Skeletal muscle tissue (tissue), 4 donors: ENCODE data around the gene AGPAT3. TPM values are rescaled to one million over a fixed set of nuclear protein-coding genes. Genes with fewer than 3 reads are reported as not detected.

Source experiments
- H3K27ac ChIP-seq: one replicate; pipeline ENCODE4 v1.7.0; 2013; ENCODE audit warnings: mild to moderate bottlenecking, low read depth, low read length, inconsistent platforms
- H3K27me3 ChIP-seq, 3 donors: one replicate each; pipeline ENCODE4 v1.7.0; 2013; ENCODE audit warnings: low read length in 3 of 3; ENCODE audit not compliant: control insufficient read depth in 3 of 3, insufficient read depth in 3 of 3
- H3K36me3 ChIP-seq, 3 donors: one replicate each; pipeline ENCODE4 v1.7.0; 2013; ENCODE audit warnings: low read length in 3 of 3; ENCODE audit not compliant: control insufficient read depth in 3 of 3, insufficient read depth in 3 of 3
- H3K4me1 ChIP-seq, 3 donors: one replicate each; pipeline ENCODE4 v1.7.0; 2013; ENCODE audit warnings: low read length in 3 of 3, mild to moderate bottlenecking in 3 of 3; ENCODE audit not compliant: control insufficient read depth in 3 of 3, insufficient read depth in 3 of 3
- H3K4me3 ChIP-seq, 3 donors: one replicate each; pipeline ENCODE4 v1.7.0; 2013; ENCODE audit warnings: low read length in 3 of 3
- H3K9ac ChIP-seq, 3 donors: one replicate each; pipeline ENCODE4 v1.7.0; 2013; ENCODE audit warnings: low read length in 3 of 3, mild to moderate bottlenecking in 3 of 3, moderate library complexity in 2 of 3, low read depth in 1 of 3
- H3K9me3 ChIP-seq, 3 donors: one replicate each; pipeline ENCODE4 v1.7.0; 2013; ENCODE audit warnings: low read length in 3 of 3; ENCODE audit not compliant: control insufficient read depth in 3 of 3
- total RNA-seq: library from RNA; depleted of rRNA; stranded (reverse); fragments of >200 nt; gene quantifications from one replicate; pipeline ENCODE4 v1.2.3, GENCODE V29; 2014
- donor health status: Osteomylitis.

AGPAT3 gene
- total RNA-seq, 1 donor from 2014 or later: 16.7 TPM

- H3K36me3 ChIP-seq: peaks cover 26 to 35% (median 32%) of the 10 kb centered on the region in 3 donors
These were observed 103.5 kb downstream of the AGPAT3 start for GRCh38 chr21:43968410-43969114.

DNA sequence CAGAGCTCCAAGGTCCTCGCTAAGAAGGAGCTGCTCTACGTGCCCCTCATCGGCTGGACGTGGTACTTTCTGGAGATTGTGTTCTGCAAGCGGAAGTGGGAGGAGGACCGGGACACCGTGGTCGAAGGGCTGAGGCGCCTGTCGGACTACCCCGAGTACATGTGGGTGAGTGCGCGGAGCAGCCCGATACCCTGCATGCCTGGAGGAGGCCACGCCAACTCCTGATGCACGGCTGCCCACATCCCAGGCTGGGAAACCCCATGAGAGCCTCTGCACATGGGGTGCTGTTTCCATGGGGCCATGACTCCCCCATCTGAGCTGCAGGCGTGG lies 104.1 kb downstream of the AGPAT3 start:
- Histone ChIP-seq H3K36me3 (peaks cover 26 to 35% (median 32%) of the 10 kb centered on the region in 3 donors), H3K4me1 (peaks cover 4 to 10% (median 5%) of the 10 kb centered on the region in 3 donors), H3K9me3 (no peaks in the 10 kb centered on the region), H3K27me3 (no peaks in the 10 kb centered on the region), H3K4me3 (no peak overlapping the region), H3K9ac (no peak overlapping the region), H3K27ac (no peak overlapping the region)

More at GRCh38 chr21:43968410-43969114, 103.5 kb downstream of the AGPAT3 start:
- no peak overlapping the region for H3K9ac ChIP-seq
- no peak overlapping the region for H3K4me3 ChIP-seq
- no peak overlapping the region for H3K27ac ChIP-seq
- no peaks in the 10 kb centered on the region for H3K9me3 ChIP-seq
- peaks cover 4 to 10% (median 5%) of the 10 kb centered on the region in 3 donors for H3K4me1 ChIP-seq
- H3K27me3 ChIP-seq: no peaks in the 10 kb centered on the region

- Histone ChIP-seq H3K27me3 (no peaks in the 10 kb centered on the region), H3K9me3 (no peaks in the 10 kb centered on the region), H3K4me3 (no peak overlapping the region), H3K9ac (no peak overlapping the region), H3K4me1 (peaks cover 9 to 17% (median 11%) of the 10 kb centered on the region in 3 donors), H3K36me3 (peaks cover 26 to 35% (median 31%) of the 10 kb centered on the region in 3 donors), H3K27ac (no peak overlapping the region)
These were observed 105.5 kb downstream of the AGPAT3 start for GRCh38 chr21:43970551-43970950.

- H3K27me3 ChIP-seq: no peaks in the 10 kb centered on the region
- H3K27ac ChIP-seq: peak overlapping the region; percentile 47
- H3K4me3 ChIP-seq: no peak overlapping the region
- peaks cover 9 to 17% (median 11%) of the 10 kb centered on the region in 3 donors for H3K4me1 ChIP-seq
- no peaks in the 10 kb centered on the region for H3K9me3 ChIP-seq
- peaks cover 26 to 35% (median 31%) of the 10 kb centered on the region in 3 donors for H3K36me3 ChIP-seq
- peak overlapping the region in 1 of 3 donors; percentile 69 for H3K9ac ChIP-seq
These were observed 106.4 kb downstream of the AGPAT3 start for GRCh38 chr21:43971201-43971991.

DNA sequence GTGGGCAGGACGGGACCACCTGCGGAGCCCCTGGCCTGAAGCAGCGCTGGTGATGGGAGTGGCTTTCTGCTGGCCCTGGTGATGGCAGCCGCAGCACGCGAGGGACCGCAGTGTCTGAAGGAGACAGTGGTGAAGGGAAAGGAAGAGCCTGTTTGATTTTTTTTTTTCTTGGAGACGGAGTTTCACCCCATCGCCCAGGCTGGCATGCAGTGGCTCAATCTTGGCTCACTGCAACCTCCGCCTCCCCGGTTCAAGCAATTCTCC lies 106.9 kb downstream of the AGPAT3 start:
- Histone ChIP-seq H3K27me3 (no peaks in the 10 kb centered on the region), H3K9me3 (no peaks in the 10 kb centered on the region), H3K4me1 (peaks cover 9 to 17% (median 11%) of the 10 kb centered on the region in 3 donors), H3K27ac (no peak overlapping the region), H3K36me3 (peaks cover 22 to 35% (median 31%) of the 10 kb centered on the region in 3 donors), H3K9ac (peak overlapping the region in 1 of 3 donors; percentile 69), H3K4me3 (no peak overlapping the region)

DNA sequence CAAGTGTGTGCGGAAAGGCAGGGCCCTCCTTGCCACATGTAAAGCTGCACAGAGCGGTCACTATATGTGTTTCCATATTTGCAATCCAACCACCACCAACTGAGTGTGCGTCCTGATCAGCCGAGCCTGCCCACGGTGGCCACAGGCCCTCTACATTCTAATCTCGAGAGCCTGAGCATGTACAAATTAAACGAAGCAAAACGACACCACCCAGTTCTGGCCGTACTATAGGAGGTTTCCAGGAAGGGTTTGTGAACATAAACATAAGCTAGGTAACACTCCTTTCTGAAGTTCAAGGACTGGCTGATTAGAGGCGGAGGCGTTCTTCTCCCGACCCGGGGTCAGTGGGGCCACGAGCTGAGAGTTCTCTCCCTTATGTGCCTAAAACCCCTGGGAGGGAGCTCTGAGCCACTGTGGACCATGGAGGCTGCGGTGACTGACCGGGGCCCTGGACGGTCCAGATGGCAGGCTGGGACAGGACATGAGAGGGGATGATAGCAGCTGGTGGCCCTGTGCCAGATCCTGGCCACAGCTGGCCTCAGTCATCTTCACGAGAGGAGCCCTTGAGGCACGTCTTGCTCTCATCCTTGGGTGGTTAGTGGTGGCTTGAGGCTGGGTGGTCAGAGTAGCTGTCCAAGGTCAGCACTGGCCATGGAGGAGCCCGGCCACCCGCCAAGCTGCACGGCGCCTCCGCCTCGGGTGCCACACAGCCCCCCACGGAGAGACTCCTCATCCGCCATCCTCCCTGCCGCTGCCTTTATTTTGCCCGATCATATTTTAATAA lies 108.0 kb downstream of the AGPAT3 start:
- peak overlapping the region in 1 of 3 donors; percentile 40 for H3K9ac ChIP-seq
- peaks cover 9 to 17% (median 11%) of the 10 kb centered on the region in 3 donors for H3K4me1 ChIP-seq
- peaks cover 20 to 34% (median 28%) of the 10 kb centered on the region in 3 donors for H3K36me3 ChIP-seq
- H3K27me3 ChIP-seq: no peaks in the 10 kb centered on the region
- H3K9me3 ChIP-seq: no peaks in the 10 kb centered on the region
- H3K4me3 ChIP-seq: no peak overlapping the region
- H3K27ac ChIP-seq: no peak overlapping the region

- H3K9me3 ChIP-seq: no peaks in the 10 kb centered on the region
- no peak overlapping the region for H3K4me3 ChIP-seq
- H3K27ac ChIP-seq: no peak overlapping the region
- peaks cover 26 to 40% (median 28%) of the 10 kb centered on the region in 3 donors for H3K36me3 ChIP-seq
- no peak overlapping the region for H3K9ac ChIP-seq
- H3K27me3 ChIP-seq: no peaks in the 10 kb centered on the region
- peaks cover 9 to 17% (median 11%) of the 10 kb centered on the region in 3 donors for H3K4me1 ChIP-seq
These were observed 108.6 kb downstream of the AGPAT3 start for GRCh38 chr21:43973634-43973955.

DNA sequence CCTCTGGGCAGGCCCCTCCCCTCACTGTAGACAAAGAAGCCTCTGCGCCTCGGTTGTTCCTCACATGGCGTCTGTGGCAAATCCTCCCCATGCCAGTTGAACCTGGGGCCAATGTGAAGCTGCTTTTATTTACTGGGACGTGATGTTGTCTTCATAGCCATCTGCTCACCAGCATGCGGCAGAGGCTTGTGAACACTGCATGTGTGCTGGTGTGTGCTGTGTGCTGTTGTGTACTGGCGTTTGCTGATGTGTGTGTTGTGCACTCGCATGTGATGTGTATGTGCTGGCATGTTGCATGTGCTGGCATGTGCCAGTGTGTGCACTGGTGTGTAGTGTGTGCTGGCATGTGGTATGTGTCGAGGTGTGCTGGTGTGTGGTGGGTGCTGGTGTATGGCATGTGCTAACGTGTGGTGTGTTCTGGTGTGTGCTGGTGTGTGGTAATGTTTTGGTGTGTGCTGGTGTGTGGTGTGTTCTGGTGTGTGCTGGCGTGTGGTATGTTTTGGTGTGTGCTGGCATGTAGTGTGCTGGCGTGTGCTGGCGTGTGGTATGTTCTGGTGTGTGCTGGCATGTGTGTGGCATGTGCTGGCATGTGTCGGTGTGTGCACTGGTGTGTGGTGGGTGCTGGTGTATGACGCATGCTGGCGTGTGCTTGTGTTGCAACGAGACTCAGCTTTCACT lies 109.9 kb downstream of the AGPAT3 start:
- H3K4me1 ChIP-seq: peaks cover 9 to 17% (median 11%) of the 10 kb centered on the region in 3 donors
- H3K9me3 ChIP-seq: no peaks in the 10 kb centered on the region
- no peaks in the 10 kb centered on the region for H3K27me3 ChIP-seq
- H3K4me3 ChIP-seq: peak overlapping the region in 1 of 3 donors; percentile 14
- H3K9ac ChIP-seq: peak overlapping the region in 1 of 3 donors; percentile 50
- peaks cover 17 to 41% (median 23%) of the 10 kb centered on the region in 3 donors for H3K36me3 ChIP-seq
- no peak overlapping the region for H3K27ac ChIP-seq

- Histone ChIP-seq H3K36me3 (peaks cover 16 to 36% (median 20%) of the 10 kb centered on the region in 3 donors), H3K4me1 (peaks cover 9 to 17% (median 11%) of the 10 kb centered on the region in 3 donors)
These were observed 110.6 kb downstream of the AGPAT3 start for GRCh38 chr21:43975469-43976098.

More at GRCh38 chr21:43975469-43976098, 110.6 kb downstream of the AGPAT3 start:
- Histone ChIP-seq H3K27me3 (no peaks in the 10 kb centered on the region), H3K4me3 (peak overlapping the region in 1 of 3 donors; percentile 14), H3K9me3 (no peaks in the 10 kb centered on the region), H3K9ac (peak overlapping the region in 1 of 3 donors; percentile 50), H3K27ac (no peak overlapping the region)
